Measurements from ENCODE around the gene B3GNT2. TPM values are rescaled to one million over a fixed set of nuclear protein-coding genes. Genes with fewer than 3 reads are reported as not detected.
A peak's percentile ranks its signal among the peaks of the same experiment; 100 is the strongest.

Gene B3GNT2
- polyA plus RNA-seq, 1 of the 3 experiments (the other 2 are of a cell fraction), result 6.3 TPM

GRCh38 chr2:62149708-62150107 is 46.2 kb upstream of the B3GNT2 start (continued):
- TF ChIP-seq POLR2AphosphoS5 (IDR thresholded peaks at IDR 0.05; ENCODE audit: low read depth, low read length) (peak; percentile 56; the same call in 1 of the 2 replicates), JUND (IDR thresholded peaks at IDR 0.05) (peak; percentile 87), IRF3 (IDR thresholded peaks at IDR 0.05; ENCODE audit: low read depth, low read length) (no peak), MAX (IDR thresholded peaks at IDR 0.05; ENCODE audit: low read depth) (peak; percentile 75), TCF12 (IDR thresholded peaks at IDR 0.05) (peak; percentile 91), RFX5 (IDR thresholded peaks at IDR 0.05; ENCODE audit: low read length) (no peak), SIN3A (IDR thresholded peaks at IDR 0.05; ENCODE audit: borderline replicate concordance, low read depth, low read length) (no peak), MXI1 (IDR thresholded peaks at IDR 0.05; ENCODE audit: low read depth, low read length) (peak; percentile 80), MEF2A (IDR thresholded peaks at IDR 0.05; ENCODE audit: borderline replicate concordance, low read depth) (no peak), GABPA (IDR thresholded peaks at IDR 0.05; ENCODE audit: low read depth) (no peak), CHD2 (IDR thresholded peaks at IDR 0.05; ENCODE audit: low read length, partially characterized antibody) (peak; percentile 74), RCOR1 (IDR thresholded peaks at IDR 0.05; ENCODE audit: low read length) (peak; percentile 77), TEAD4 (IDR thresholded peaks at IDR 0.05; ENCODE audit: borderline replicate concordance, insufficient read depth) (0 out of 2 replicates have a peak, but pooled peaks have one; percentile 45), NRF1 (IDR thresholded peaks at IDR 0.05; ENCODE audit: low read depth, low read length) (no peak), NFIC (IDR thresholded peaks at IDR 0.05; ENCODE audit: borderline replicate concordance) (peak; percentile 53), EZH2phosphoT487 (IDR thresholded peaks at IDR 0.05; ENCODE audit: borderline replicate concordance, low read depth) (no peak)
- TF ChIP-seq, protein P1, sequence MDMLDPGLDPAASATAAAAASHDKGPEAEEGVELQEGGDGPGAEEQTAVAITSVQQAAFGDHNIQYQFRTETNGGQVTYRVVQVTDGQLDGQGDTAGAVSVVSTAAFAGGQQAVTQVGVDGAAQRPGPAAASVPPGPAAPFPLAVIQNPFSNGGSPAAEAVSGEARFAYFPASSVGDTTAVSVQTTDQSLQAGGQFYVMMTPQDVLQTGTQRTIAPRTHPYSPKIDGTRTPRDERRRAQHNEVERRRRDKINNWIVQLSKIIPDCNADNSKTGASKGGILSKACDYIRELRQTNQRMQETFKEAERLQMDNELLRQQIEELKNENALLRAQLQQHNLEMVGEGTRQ (IDR thresholded peaks at IDR 0.05; ENCODE audit: borderline replicate concordance, low read depth, low read length), result no peak

DNA sequence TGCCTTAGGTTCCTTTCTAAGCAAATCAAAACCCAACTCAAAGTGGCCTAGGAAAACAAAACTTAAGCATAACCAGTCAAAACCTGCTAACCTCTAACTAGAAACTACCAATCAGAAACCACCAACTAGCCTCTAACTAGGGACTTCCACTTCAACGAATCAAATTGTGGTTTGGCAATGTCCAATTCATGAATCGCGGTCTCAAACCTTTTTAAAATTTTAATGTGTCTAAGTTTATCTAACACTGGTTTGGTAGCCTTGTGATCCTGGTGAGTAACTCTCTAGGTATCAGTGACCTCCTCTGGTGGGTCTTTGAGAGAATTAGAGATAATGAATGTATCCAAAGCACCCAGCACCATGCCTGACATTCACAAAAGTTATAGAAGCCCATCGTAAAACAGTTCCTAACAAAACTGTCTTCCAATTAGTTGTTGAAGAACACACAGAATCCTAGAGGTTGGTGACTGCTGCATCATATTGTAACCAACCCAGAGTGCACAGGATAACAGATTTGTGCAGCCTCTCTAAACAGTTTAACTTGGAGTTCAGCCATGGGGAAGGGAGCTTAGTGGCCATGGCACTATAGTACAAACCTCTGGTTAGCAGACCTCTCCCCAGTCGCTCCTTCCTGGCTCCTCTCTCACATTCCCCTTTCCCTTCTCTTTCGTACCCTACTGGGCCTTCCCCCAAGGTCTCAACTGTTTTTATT is 45.2 kb upstream of the B3GNT2 start:
- no peak for DNase-seq
- ChIA-PET POLR2A (no interaction called here), CTCF (interaction anchor here (1.5 kb wide), 1 partner anchor 157 kb away, joined by 5 read pairs; no protein-coding TSS in a partner anchor)
- no peak overlapping the region for H2AFZ ChIP-seq (ENCODE audit: low read depth)
- no peak overlapping the region for H3K4me3 ChIP-seq (ENCODE audit: low read depth in 2 of 2, low read length in 1 of 2)
- H3K9me3 ChIP-seq, result no peaks in the 10 kb centered on the region
- H3K27me3 ChIP-seq (ENCODE audit: insufficient read depth), result no peaks in the 10 kb centered on the region
- no peaks in the 10 kb centered on the region for H4K20me1 ChIP-seq (ENCODE audit: insufficient read depth)
- no peaks in the 10 kb centered on the region for H3K9me2 ChIP-seq
- no peak overlapping the region for H3K9ac ChIP-seq
- no peaks in the 10 kb centered on the region for H3K36me3 ChIP-seq (replicated peaks in 1 of 2; ENCODE audit: control insufficient read depth in 1 of 2, insufficient read depth in 2 of 2, low read length in 1 of 2)
- no peaks in the 10 kb centered on the region for H3K79me2 ChIP-seq (ENCODE audit: insufficient read depth)
- TF ChIP-seq MAX (IDR thresholded peaks at IDR 0.05; ENCODE audit: low read depth), result no peak
- TF ChIP-seq EP300 (IDR thresholded peaks at IDR 0.05; ENCODE audit: borderline replicate concordance in 1 of 2, low read depth in 1 of 2, low read length in 1 of 2), result peak in 1 of 2 experiments; percentile 6; a peak in 1 of 4 replicates
- no peak for TF ChIP-seq FOXJ3 (CRISPR knock-in tag; IDR thresholded peaks at IDR 0.05)
- peaks cover 35% of the 10 kb centered on the region for H3F3A ChIP-seq (replicated peaks; ENCODE audit: insufficient read depth)
- peak overlapping the region; percentile 11; the same call in 1 of the 2 replicates for H3K4me2 ChIP-seq
- peaks cover 15 to 25% of the 10 kb centered on the region in 2 experiments; a peak in 3 of 4 replicates for H3K4me1 ChIP-seq (ENCODE audit: control insufficient read depth in 1 of 2, insufficient read depth in 2 of 2, low read depth in 1 of 2, low read length in 1 of 2)
- WGBS (ENCODE audit: low lambda C conversion rate), result 85% methylated on average over 6 of the region's 6 CpGs
- H3K27ac ChIP-seq (ENCODE audit: low read depth in 2 of 2, low read length in 1 of 2), result peak overlapping the region; percentile 73 to 89
